Heart left ventricle (tissue), 16 donors: Measurements from ENCODE around the gene CPLX1. TPM values are rescaled to one million over a fixed set of nuclear protein-coding genes. Genes with fewer than 3 reads are reported as not detected.

Experiments used
- ATAC-seq, 4 donors: fragments of 200-7000 bp; cut with Tn5 transposase; one replicate each; pipeline ENCODE4 v1.9.1; 2020 to 2022; ENCODE audit warnings: moderate library complexity in 4 of 4, mild to moderate bottlenecking in 3 of 4, moderate number of reproducible peaks in 1 of 4
- DNase-seq, 5 donors: peaks; one replicate each; pipeline ENCODE4 v3.0.0-alpha.2; 2020
- H3K27ac ChIP-seq, 12 donors: fragments of 200-600 bp; sonication (generic) in 4 of 12; one replicate each; pipeline versions ENCODE4 v1.5.0 to v1.8.0; 2016 to 2022; ENCODE audit warnings: mild to moderate bottlenecking in 2 of 12
- H3K27me3 ChIP-seq, 9 donors: fragments of 200-600 bp; sonication (generic) in 2 of 9; one replicate each; pipeline versions ENCODE4 v1.5.1 to v1.8.0; 2016 to 2022; ENCODE audit warnings: mild to moderate bottlenecking in 3 of 9
- H3K36me3 ChIP-seq, 9 donors: fragments of 200-600 bp; sonication (generic) in 2 of 9; one replicate each; pipeline versions ENCODE4 v1.5.0 to v1.8.0; 2018 to 2022; ENCODE audit warnings: mild to moderate bottlenecking in 2 of 9
- H3K4me1 ChIP-seq, 12 donors: fragments of 200-600 bp; sonication (generic) in 4 of 12; one replicate each; pipeline versions ENCODE4 v1.5.0 to v1.8.0; 2016 to 2022; ENCODE audit warnings: mild to moderate bottlenecking in 3 of 12
- H3K4me3 ChIP-seq, 12 donors: fragments of 200-600 bp; sonication (generic) in 4 of 12; one replicate each; pipeline versions ENCODE4 v1.5.0 to v1.8.0; 2017 to 2022; ENCODE audit warnings: mild to moderate bottlenecking in 9 of 12, moderate library complexity in 4 of 12
- H3K9me3 ChIP-seq, 12 donors: fragments of 200-600 bp; sonication (generic) in 4 of 12; one replicate each; pipeline versions ENCODE4 v1.5.0 to v1.8.0; 2016 to 2022; ENCODE audit warnings: mild to moderate bottlenecking in 1 of 12
- POLR2A ChIP-seq, 2 donors: fragments of 450-650 bp; IDR thresholded peaks; one replicate each; pipeline ENCODE4 v1.6.1; 2017; ENCODE audit warnings: antibody characterized with exemption in 2 of 2, mild to moderate bottlenecking in 2 of 2, moderate library complexity in 2 of 2
- WGBS, 4 donors: extraction: QIAGEN DNeasy Blood & Tissue Kit in 2 of 4; methylation state at CpG; one replicate each; pipeline versions ENCODE4 v1.1.5 to v1.1.7; 2013 to 2018; 5-methylcytosine and 5-hydroxymethylcytosine counted together
- intact Hi-C, 10 donors: fragments of 100-400 bp; cut with DNase I; formaldehyde crosslinking; loops; one replicate each; pipeline versions ENCODE4 v1.11.1 to v1.14.2; 2022
- polyA plus RNA-seq, 2 donors: library from polyadenylated mRNA; stranded (reverse); fragments of 200-250 nt; gene quantifications; one replicate each; pipeline ENCODE4 v1.2.3, GENCODE V29; 2013
- total RNA-seq, 9 donors: library from RNA; depleted of rRNA in 2 of 9; stranded (reverse); fragments of >200 nt in 2 of 9; fragmentation: NEBNext Ultra II Directional in 3 of 9; extraction: Animal tissue kit (Norgen Biotek cat#: 25700) in 3 of 9; gene quantifications; one replicate each; pipeline versions ENCODE4 v1.1.0 to v1.2.4, GENCODE V29; 2016 to 2023
- TF ChIP-seq, protein P1 (sequence below), 12 donors: fragments of 200-600 bp; sonication (generic) in 4 of 12; IDR thresholded peaks; one replicate each; pipeline versions ENCODE4 v1.5.0 to v1.8.0; 2018 to 2022; ENCODE audit warnings: antibody characterized with exemption in 12 of 12, mild to moderate bottlenecking in 5 of 12
- donor health status: ischemic (EF 13 %, LVEDD 7.1; RV severe dilation, severe dysfunction).
- donor health status: healthy with polysubstance abuse.
- donor health status: DM: no; HTN: yes; CAD: no.
- donor health status: DM: no; HTN: no; CAD: no.
- donor health status: ischemic (EF 25% LVEDD 6.9; RV normal size, moderate dysfunction).
- donor health status: ischemic (EF 25% LVEDD 5.7; RV mildly dilated, moderate dysfunction).
- donor health status: healthy.
- donor health status: DM: yes; HTN: yes; CAD: no.
- donor health status: ischemic (EF 35%, LVEDD 5.7; RV mildly dilated, moderate dysfunction).
- donor health status: nonischemic (EF 11% LVEDD 7.7; RV severe dilation, severe dysfunction).
- donor health status: DM: yes; HTN: yes; CAD: no.
- donor health status: PGD.
- donor health status: ischemic (EF 29% LVEDD 5.4; RV normal size, mild dysfunction).
- donor health status: nonischemic (EF 23%, LVEDD 6.1; RV moderate dilation, normal function).

CPLX1 gene
- total and polyA plus RNA-seq, 11 donors: 0.75 to 7.0 (median 3.3) TPM

DNA sequence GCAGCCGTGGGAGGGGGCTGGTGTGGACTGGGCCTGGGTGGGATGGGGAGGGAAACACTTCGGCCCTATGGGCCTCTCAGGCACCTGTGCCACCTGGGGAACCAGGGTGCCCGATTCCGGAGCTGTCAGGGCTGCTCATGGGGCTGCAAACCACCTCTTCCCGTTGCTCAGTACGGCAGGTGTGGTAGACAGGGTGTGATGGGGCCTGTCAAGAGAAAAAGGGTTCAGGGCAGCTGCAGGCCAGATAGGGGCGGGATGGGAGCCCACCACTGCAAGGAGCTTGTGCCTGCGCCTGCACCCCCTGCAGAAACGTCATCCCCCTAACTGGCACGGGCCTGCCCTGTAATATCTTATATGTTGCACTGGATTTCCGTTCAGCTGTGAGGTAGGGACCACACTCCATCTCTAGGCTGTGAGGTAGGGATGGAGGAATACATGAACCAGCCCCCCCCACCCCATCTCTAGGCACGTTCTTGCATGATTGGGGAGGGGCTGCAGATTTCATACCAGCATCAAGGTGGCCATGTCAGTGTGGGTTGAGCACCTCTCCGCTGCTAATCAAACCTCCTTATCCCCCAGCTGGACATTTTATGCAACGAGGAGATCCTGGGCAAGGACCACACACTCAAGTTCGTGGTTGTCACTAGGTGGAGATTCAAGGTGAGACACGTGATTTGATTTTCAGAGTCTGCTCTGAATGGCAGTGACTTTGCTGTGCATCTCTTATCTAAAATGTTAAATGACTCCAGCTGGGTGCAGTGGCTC lies 61.3 kb downstream of the CPLX1 start:
- DNase-seq (peak in 3 of 5 donors; percentile 10 to 56 (median 18)), ATAC-seq (peak; percentile 5 to 26 (median 12))
- TF ChIP-seq POLR2A (IDR thresholded peaks at IDR 0.05): no peak
- TF ChIP-seq, protein P1, sequence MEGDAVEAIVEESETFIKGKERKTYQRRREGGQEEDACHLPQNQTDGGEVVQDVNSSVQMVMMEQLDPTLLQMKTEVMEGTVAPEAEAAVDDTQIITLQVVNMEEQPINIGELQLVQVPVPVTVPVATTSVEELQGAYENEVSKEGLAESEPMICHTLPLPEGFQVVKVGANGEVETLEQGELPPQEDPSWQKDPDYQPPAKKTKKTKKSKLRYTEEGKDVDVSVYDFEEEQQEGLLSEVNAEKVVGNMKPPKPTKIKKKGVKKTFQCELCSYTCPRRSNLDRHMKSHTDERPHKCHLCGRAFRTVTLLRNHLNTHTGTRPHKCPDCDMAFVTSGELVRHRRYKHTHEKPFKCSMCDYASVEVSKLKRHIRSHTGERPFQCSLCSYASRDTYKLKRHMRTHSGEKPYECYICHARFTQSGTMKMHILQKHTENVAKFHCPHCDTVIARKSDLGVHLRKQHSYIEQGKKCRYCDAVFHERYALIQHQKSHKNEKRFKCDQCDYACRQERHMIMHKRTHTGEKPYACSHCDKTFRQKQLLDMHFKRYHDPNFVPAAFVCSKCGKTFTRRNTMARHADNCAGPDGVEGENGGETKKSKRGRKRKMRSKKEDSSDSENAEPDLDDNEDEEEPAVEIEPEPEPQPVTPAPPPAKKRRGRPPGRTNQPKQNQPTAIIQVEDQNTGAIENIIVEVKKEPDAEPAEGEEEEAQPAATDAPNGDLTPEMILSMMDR (IDR thresholded peaks at IDR 0.05): no peak
- WGBS, 4 donors: 84 to 94% (median 91%) methylated on average over 16 of the region's 16 CpGs
- Histone ChIP-seq H3K4me3 (no peak overlapping the region), H3K27ac (no peak overlapping the region), H3K4me1 (peaks cover 0 to 12% (median 1%) of the 10 kb centered on the region in 12 donors), H3K9me3 (no peaks in the 10 kb centered on the region), H3K27me3 (no peaks in the 10 kb centered on the region), H3K36me3 (peaks cover 0 to 93% (median 82%) of the 10 kb centered on the region in 9 donors)
- intact Hi-C loops: no loop called here

DNA sequence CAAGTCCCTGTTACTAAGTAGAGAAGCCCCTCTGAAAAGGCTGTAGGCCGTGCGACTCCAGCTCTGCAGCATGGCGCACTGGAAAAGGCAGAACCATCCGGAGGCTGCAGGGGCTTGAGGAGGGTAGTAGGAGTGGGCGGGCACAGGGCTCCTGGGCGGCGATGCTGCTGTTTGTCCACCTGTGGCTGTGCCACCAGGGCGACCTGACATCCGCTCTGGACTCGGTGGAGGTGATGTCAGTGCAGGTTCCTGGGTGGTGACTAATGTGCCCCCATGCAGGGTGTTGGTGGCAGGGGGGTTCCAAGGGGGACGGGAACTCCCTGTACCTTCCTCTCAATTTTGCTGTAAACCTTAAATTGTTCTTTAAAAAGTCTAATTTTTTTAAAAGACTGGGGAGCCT lies 62.0 kb downstream of the CPLX1 start:
- H3K9me3 ChIP-seq: no peaks in the 10 kb centered on the region
- DNase-seq (peak in 2 of 5 donors; percentile 19 to 51), ATAC-seq (peak; percentile 8 to 18 (median 12))
- intact Hi-C loops: no loop called here
- WGBS, 4 donors: 88 to 94% (median 92%) methylated on average over 11 of the region's 11 CpGs
- H3K27me3 ChIP-seq: no peaks in the 10 kb centered on the region
- peaks cover 0 to 86% (median 76%) of the 10 kb centered on the region in 9 donors for H3K36me3 ChIP-seq
- H3K27ac ChIP-seq: no peak overlapping the region
- TF ChIP-seq POLR2A (IDR thresholded peaks at IDR 0.05): no peak
- TF ChIP-seq, protein P1 (IDR thresholded peaks at IDR 0.05): no peak
- H3K4me1 ChIP-seq: peaks cover 0 to 10% (median 0%) of the 10 kb centered on the region in 12 donors
- H3K4me3 ChIP-seq: no peak overlapping the region

DNA sequence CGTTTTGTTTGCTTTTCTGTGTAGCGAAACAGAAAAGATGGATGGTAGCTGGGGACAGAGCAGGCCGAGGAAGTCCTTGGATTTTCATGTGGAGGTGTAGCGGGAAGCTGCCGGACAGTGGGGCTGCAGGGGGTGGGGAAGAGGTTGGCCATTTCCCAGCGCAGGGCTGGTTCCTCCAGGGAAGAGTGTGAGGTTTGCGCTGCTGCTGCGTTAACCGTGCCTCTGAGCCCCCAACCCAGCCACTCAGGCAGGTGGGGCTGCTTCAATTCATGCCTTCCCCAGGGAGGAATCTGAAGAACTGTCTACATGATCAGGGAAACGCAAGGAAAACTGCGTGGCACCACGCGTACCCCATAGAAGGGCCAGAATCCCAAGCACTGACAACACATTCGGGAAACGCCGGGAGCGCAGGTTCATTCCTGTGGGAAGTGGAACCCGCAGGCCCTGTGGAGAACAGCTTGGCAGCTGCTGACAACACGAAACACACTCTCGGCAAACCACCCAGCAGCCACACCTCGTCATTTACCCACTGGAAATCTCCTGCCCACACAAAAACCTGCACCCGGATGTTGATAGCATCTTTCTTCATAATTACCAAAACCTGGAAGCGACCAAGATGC lies 62.6 kb downstream of the CPLX1 start:
- H3K9me3 ChIP-seq: no peaks in the 10 kb centered on the region
- no peaks in the 10 kb centered on the region for H3K27me3 ChIP-seq
- H3K4me1 ChIP-seq: peaks cover 0 to 7% (median 0%) of the 10 kb centered on the region in 12 donors
- ATAC-seq: peak in 1 of 4 donors; percentile 1
- DNase-seq: peak in 2 of 5 donors; percentile 8 to 18
- H3K4me3 ChIP-seq: no peak overlapping the region
- no peak for TF ChIP-seq POLR2A (IDR thresholded peaks at IDR 0.05)
- TF ChIP-seq, protein P1 (IDR thresholded peaks at IDR 0.05): no peak
- H3K27ac ChIP-seq: no peak overlapping the region
- WGBS, 4 donors: 90 to 94% (median 93%) methylated on average over 23 of the region's 23 CpGs
- intact Hi-C loops: no loop called here
- H3K36me3 ChIP-seq: peaks cover 0 to 80% (median 70%) of the 10 kb centered on the region in 9 donors
